Measurements from ENCODE around the gene NAALADL2. TPM values are rescaled to one million over a fixed set of nuclear protein-coding genes. Genes with fewer than 3 reads are reported as not detected.

The NAALADL2 gene
- total and polyA plus RNA-seq, 2 donors (not counting 1 experiment from before 2014, with no cell fraction given) = 8.8 to 11.6 TPM

- H3K9ac ChIP-seq (ENCODE audit: insufficient read depth, low read length) = no peak overlapping the region
- DNase-seq (ENCODE audit: low read depth in 2 of 2) = peak; percentile 15 to 54
Measured at GRCh38 chr3:175192536-175192935, 333.4 kb downstream of the NAALADL2 start.

DNA sequence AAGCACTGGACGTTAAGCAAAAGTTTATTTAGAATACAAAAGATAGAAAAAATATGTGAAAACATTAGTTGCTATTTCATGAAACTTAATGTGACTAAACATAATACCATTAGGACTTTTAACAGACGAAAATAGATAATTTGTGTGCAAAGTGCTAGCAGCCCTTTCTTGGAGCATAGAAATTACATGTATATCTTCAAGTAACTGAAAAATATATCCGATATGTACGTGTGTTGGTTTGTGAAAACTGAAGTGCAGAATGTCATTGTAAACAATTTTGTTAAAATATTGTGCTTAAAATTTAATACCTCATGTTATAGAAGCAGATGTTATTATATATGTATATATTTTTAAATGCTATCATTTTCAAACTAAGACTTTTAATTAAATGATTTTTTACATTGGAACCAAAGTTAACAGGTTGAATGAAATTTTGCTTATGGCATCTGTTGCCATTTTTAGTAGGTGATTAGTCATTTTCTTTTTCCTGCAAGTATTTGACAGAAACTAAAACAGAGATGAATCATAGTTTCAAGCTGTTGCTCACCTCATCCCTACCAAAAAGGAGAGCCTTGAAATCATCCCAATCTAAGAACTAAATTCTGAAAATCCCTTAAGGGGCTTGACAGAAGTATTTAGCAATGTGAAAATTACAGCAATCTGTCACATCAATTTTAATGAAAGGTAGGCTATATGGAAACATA lies 334.8 kb downstream of the NAALADL2 start:
- Histone ChIP-seq H2AFZ (ENCODE audit: low read length) (no peak overlapping the region), H3K9ac (ENCODE audit: insufficient read depth, low read length) (no peak overlapping the region), H4K20me1 (ENCODE audit: control insufficient read depth, extremely low read depth, insufficient read depth, low read length) (no peaks in the 10 kb centered on the region), H3K27ac (ENCODE audit: insufficient read depth, low read length) (no peak overlapping the region), H3K4me2 (ENCODE audit: extremely low read depth, insufficient read depth, low read length) (no peak overlapping the region), H3K27me3 (ENCODE audit: control insufficient read depth, insufficient read depth, low read length) (no peaks in the 10 kb centered on the region), H3K79me2 (ENCODE audit: control insufficient read depth, insufficient read depth, low read length) (no peaks in the 10 kb centered on the region), H3K36me3 (ENCODE audit: control insufficient read depth, insufficient read depth, low read length) (no peaks in the 10 kb centered on the region), H3K9me3 (ENCODE audit: control insufficient read depth, insufficient read depth, low read depth, low read length) (no peaks in the 10 kb centered on the region), H3K4me1 (ENCODE audit: control insufficient read depth, extremely low read depth, insufficient read depth, low read length) (no peaks in the 10 kb centered on the region), H3K4me3 (replicated peaks in 1 of 4; ENCODE audit: control extremely low read depth in 1 of 4, insufficient read depth in 1 of 4, low read depth in 3 of 4, low read length in 4 of 4) (no peak overlapping the region)
- TF ChIP-seq EZH2 (IDR thresholded peaks at IDR 0.05; ENCODE audit: low read length, missing control alignments) (no peak), CTCF (conservative IDR thresholded peaks at IDR 0.05 in 1 of 2, IDR thresholded peaks at IDR 0.05 in 1 of 2; ENCODE audit: low read depth in 1 of 2, low read length in 2 of 2) (no peak)
- DNase-seq (ENCODE audit: low read depth in 2 of 2) = peak; percentile 16 to 73

More at GRCh38 chr3:175192536-175192935, 333.4 kb downstream of the NAALADL2 start:
- Histone ChIP-seq H3K36me3 (ENCODE audit: control insufficient read depth, insufficient read depth, low read length) (no peaks in the 10 kb centered on the region), H3K9me3 (ENCODE audit: control insufficient read depth, insufficient read depth, low read depth, low read length) (no peaks in the 10 kb centered on the region), H4K20me1 (ENCODE audit: control insufficient read depth, extremely low read depth, insufficient read depth, low read length) (no peaks in the 10 kb centered on the region), H3K79me2 (ENCODE audit: control insufficient read depth, insufficient read depth, low read length) (no peaks in the 10 kb centered on the region), H2AFZ (ENCODE audit: low read length) (no peak overlapping the region), H3K4me1 (ENCODE audit: control insufficient read depth, extremely low read depth, insufficient read depth, low read length) (no peaks in the 10 kb centered on the region), H3K4me3 (replicated peaks in 1 of 4; ENCODE audit: control extremely low read depth in 1 of 4, insufficient read depth in 1 of 4, low read depth in 3 of 4, low read length in 4 of 4) (no peak overlapping the region), H3K4me2 (ENCODE audit: extremely low read depth, insufficient read depth, low read length) (no peak overlapping the region), H3K27ac (ENCODE audit: insufficient read depth, low read length) (no peak overlapping the region), H3K27me3 (ENCODE audit: control insufficient read depth, insufficient read depth, low read length) (no peaks in the 10 kb centered on the region)
- no peak for TF ChIP-seq EZH2 (IDR thresholded peaks at IDR 0.05; ENCODE audit: low read length, missing control alignments)
- no peak for TF ChIP-seq CTCF (conservative IDR thresholded peaks at IDR 0.05 in 1 of 2, IDR thresholded peaks at IDR 0.05 in 1 of 2; ENCODE audit: low read depth in 1 of 2, low read length in 2 of 2)

GRCh38 chr3:175198991-175199783 lies 340.1 kb downstream of the NAALADL2 start:
- Histone ChIP-seq H3K4me3 (replicated peaks in 1 of 4; ENCODE audit: control extremely low read depth in 1 of 4, insufficient read depth in 1 of 4, low read depth in 3 of 4, low read length in 4 of 4) (no peak overlapping the region), H3K27me3 (ENCODE audit: control insufficient read depth, insufficient read depth, low read length) (no peaks in the 10 kb centered on the region), H4K20me1 (ENCODE audit: control insufficient read depth, extremely low read depth, insufficient read depth, low read length) (no peaks in the 10 kb centered on the region), H3K9me3 (ENCODE audit: control insufficient read depth, insufficient read depth, low read depth, low read length) (no peaks in the 10 kb centered on the region), H3K9ac (ENCODE audit: insufficient read depth, low read length) (no peak overlapping the region), H2AFZ (ENCODE audit: low read length) (no peak overlapping the region), H3K4me1 (ENCODE audit: control insufficient read depth, extremely low read depth, insufficient read depth, low read length) (no peaks in the 10 kb centered on the region), H3K4me2 (ENCODE audit: extremely low read depth, insufficient read depth, low read length) (no peak overlapping the region), H3K27ac (ENCODE audit: insufficient read depth, low read length) (no peak overlapping the region), H3K79me2 (ENCODE audit: control insufficient read depth, insufficient read depth, low read length) (no peaks in the 10 kb centered on the region), H3K36me3 (ENCODE audit: control insufficient read depth, insufficient read depth, low read length) (no peaks in the 10 kb centered on the region)
- TF ChIP-seq CTCF (conservative IDR thresholded peaks at IDR 0.05 in 1 of 2, IDR thresholded peaks at IDR 0.05 in 1 of 2; ENCODE audit: low read depth in 1 of 2, low read length in 2 of 2) = no peak
- no peak for TF ChIP-seq EZH2 (IDR thresholded peaks at IDR 0.05; ENCODE audit: low read length, missing control alignments)
- no peak for DNase-seq (ENCODE audit: low read depth in 2 of 2)
